HUES48 (cell line): ENCODE data around the gene ETFRF1.

Experiments
- H3K27ac ChIP-seq: one replicate; pipeline ENCODE4 v1.7.0; 2013; ENCODE audit warnings: low read depth, low read length, inconsistent platforms
- H3K27me3 ChIP-seq: 2 replicates; pipeline ENCODE4 v1.6.1; 2013; ENCODE audit warnings: mild to moderate bottlenecking, low read length; ENCODE audit not compliant: control insufficient read depth, insufficient read depth
- H3K36me3 ChIP-seq: 2 replicates; pipeline ENCODE4 v1.6.1; 2013; ENCODE audit warnings: low read length; ENCODE audit not compliant: control insufficient read depth, insufficient read depth
- H3K4me1 ChIP-seq: 2 replicates; pipeline ENCODE4 v1.6.1; 2013; ENCODE audit warnings: mild to moderate bottlenecking, low read length; ENCODE audit not compliant: control insufficient read depth, insufficient read depth
- H3K4me3 ChIP-seq: 2 replicates; pipeline ENCODE4 v1.5.1; 2013; ENCODE audit warnings: mild to moderate bottlenecking, low read depth, low read length
- H3K9ac ChIP-seq: 2 replicates; pipeline ENCODE4 v1.6.1; 2013; ENCODE audit warnings: mild to moderate bottlenecking, low read depth, low read length, moderate library complexity
- H3K9me3 ChIP-seq: 2 replicates; pipeline ENCODE4 v1.6.1; 2013; ENCODE audit warnings: low read length; ENCODE audit not compliant: control insufficient read depth, insufficient read depth

ETFRF1 gene

GRCh38 chr12:25186788-25187402, 8.1 kb upstream of the ETFRF1 start:
- H3K36me3 ChIP-seq = no peaks in the 10 kb centered on the region
- no peak overlapping the region for H3K4me3 ChIP-seq
- H3K27me3 ChIP-seq = no peaks in the 10 kb centered on the region
- H3K9me3 ChIP-seq = no peaks in the 10 kb centered on the region
- H3K4me1 ChIP-seq = no peaks in the 10 kb centered on the region
- H3K27ac ChIP-seq = no peak overlapping the region
- H3K9ac ChIP-seq = no peak overlapping the region

GRCh38 chr12:25187781-25188180, 7.3 kb upstream of the ETFRF1 start:
- H3K4me1 ChIP-seq = no peaks in the 10 kb centered on the region
- no peaks in the 10 kb centered on the region for H3K27me3 ChIP-seq
- H3K9me3 ChIP-seq = no peaks in the 10 kb centered on the region
- no peak overlapping the region for H3K4me3 ChIP-seq
- H3K9ac ChIP-seq = no peak overlapping the region
- no peak overlapping the region for H3K27ac ChIP-seq
- no peaks in the 10 kb centered on the region for H3K36me3 ChIP-seq

GRCh38 chr12:25189656-25190055, 5.4 kb upstream of the ETFRF1 start:
- no peak overlapping the region for H3K9ac ChIP-seq
- no peak overlapping the region for H3K27ac ChIP-seq
- H3K36me3 ChIP-seq = no peaks in the 10 kb centered on the region
- no peaks in the 10 kb centered on the region for H3K27me3 ChIP-seq
- H3K9me3 ChIP-seq = no peaks in the 10 kb centered on the region
- no peaks in the 10 kb centered on the region for H3K4me1 ChIP-seq
- H3K4me3 ChIP-seq = no peak overlapping the region

- 0 out of 2 replicates have a peak, but pooled peaks cover under 1% of the 10 kb centered on the region for H3K4me1 ChIP-seq
- H3K9ac ChIP-seq = no peak overlapping the region
- no peaks in the 10 kb centered on the region for H3K27me3 ChIP-seq
- H3K9me3 ChIP-seq = no peaks in the 10 kb centered on the region
- H3K27ac ChIP-seq = no peak overlapping the region
- H3K4me3 ChIP-seq = no peak overlapping the region
- H3K36me3 ChIP-seq = no peaks in the 10 kb centered on the region
Measured at GRCh38 chr12:25190793-25191192, 4.2 kb upstream of the ETFRF1 start.

GRCh38 chr12:25194214-25194613, 823 bp upstream of the ETFRF1 start:
- no peaks in the 10 kb centered on the region for H3K36me3 ChIP-seq
- no peak overlapping the region for H3K9ac ChIP-seq
- no peaks in the 10 kb centered on the region for H3K27me3 ChIP-seq
- H3K9me3 ChIP-seq = no peaks in the 10 kb centered on the region
- no peak overlapping the region for H3K27ac ChIP-seq
- peak overlapping the region; percentile 97 for H3K4me3 ChIP-seq
- peaks cover 3% of the 10 kb centered on the region; the same call in 1 of the 2 replicates for H3K4me1 ChIP-seq

- H3K9ac ChIP-seq = peak overlapping the region; percentile 64
- H3K4me3 ChIP-seq = peak overlapping the region; percentile 97
- no peaks in the 10 kb centered on the region for H3K9me3 ChIP-seq
- peaks cover 3% of the 10 kb centered on the region; the same call in 1 of the 2 replicates for H3K4me1 ChIP-seq
- H3K27me3 ChIP-seq = no peaks in the 10 kb centered on the region
- no peaks in the 10 kb centered on the region for H3K36me3 ChIP-seq
- peak overlapping the region; percentile 53 for H3K27ac ChIP-seq
Measured at GRCh38 chr12:25194722-25195055, 348 bp upstream of the ETFRF1 start.

GRCh38 chr12:25197608-25198007, 2.6 kb downstream of the ETFRF1 start:
- no peaks in the 10 kb centered on the region for H3K27me3 ChIP-seq
- H3K4me3 ChIP-seq = no peak overlapping the region
- H3K9me3 ChIP-seq = no peaks in the 10 kb centered on the region
- no peaks in the 10 kb centered on the region for H3K36me3 ChIP-seq
- no peak overlapping the region for H3K9ac ChIP-seq
- peaks cover 3% of the 10 kb centered on the region; the same call in 1 of the 2 replicates for H3K4me1 ChIP-seq
- no peak overlapping the region for H3K27ac ChIP-seq

- peaks cover 9% of the 10 kb centered on the region; the same call in 1 of the 2 replicates for H3K36me3 ChIP-seq
- H3K4me1 ChIP-seq = peaks cover 3% of the 10 kb centered on the region; the same call in 1 of the 2 replicates
- no peak overlapping the region for H3K9ac ChIP-seq
- H3K9me3 ChIP-seq = no peaks in the 10 kb centered on the region
- no peak overlapping the region for H3K27ac ChIP-seq
- H3K4me3 ChIP-seq = no peak overlapping the region
- no peaks in the 10 kb centered on the region for H3K27me3 ChIP-seq
Measured at GRCh38 chr12:25200703-25201102, 5.7 kb downstream of the ETFRF1 start.

- H3K4me1 ChIP-seq = no peaks in the 10 kb centered on the region
- peaks cover 19% of the 10 kb centered on the region for H3K36me3 ChIP-seq
- no peaks in the 10 kb centered on the region for H3K27me3 ChIP-seq
- no peak overlapping the region for H3K9ac ChIP-seq
- no peak overlapping the region for H3K4me3 ChIP-seq
- no peak overlapping the region for H3K27ac ChIP-seq
- no peaks in the 10 kb centered on the region for H3K9me3 ChIP-seq
Measured at GRCh38 chr12:25202137-25202536, 7.1 kb downstream of the ETFRF1 start.

GRCh38 chr12:25207411-25207810, 12.4 kb downstream of the ETFRF1 start:
- H3K9ac ChIP-seq = no peak overlapping the region
- peaks cover 52% of the 10 kb centered on the region for H3K36me3 ChIP-seq
- H3K27me3 ChIP-seq = no peaks in the 10 kb centered on the region
- H3K9me3 ChIP-seq = no peaks in the 10 kb centered on the region
- H3K27ac ChIP-seq = no peak overlapping the region
- no peaks in the 10 kb centered on the region for H3K4me1 ChIP-seq
- no peak overlapping the region for H3K4me3 ChIP-seq

- Histone ChIP-seq H3K4me1 (no peaks in the 10 kb centered on the region), H3K36me3 (peaks cover 52% of the 10 kb centered on the region), H3K27me3 (no peaks in the 10 kb centered on the region), H3K9ac (no peak overlapping the region), H3K9me3 (no peaks in the 10 kb centered on the region), H3K27ac (no peak overlapping the region), H3K4me3 (no peak overlapping the region)
Measured at GRCh38 chr12:25207846-25208245, 12.8 kb downstream of the ETFRF1 start.
